COLO668 (cell line): ENCODE measurements around the gene TNRC6B.
"Not testable (repeated sequence)": the region's sequence is repeated elsewhere in the genome, so short reads cannot be mapped to it uniquely, and the experiment has no call there.

ENCODE experiments used
- DNase-seq: peaks from one replicate; lab custom pipeline; 2025; ENCODE audit not compliant: unreplicated experiment; lab: John Stamatoyannopoulos, UW

Gene TNRC6B

GRCh38 chr22:40212121-40212520 is 34.4 kb downstream of the TNRC6B start:
- no peak for DNase-seq

- no peak for DNase-seq
These were observed 35.8 kb downstream of the TNRC6B start for GRCh38 chr22:40213478-40213877.

GRCh38 chr22:40215266-40215665 is 37.5 kb downstream of the TNRC6B start:
- no peak for DNase-seq

- no peak for DNase-seq
These were observed 38.5 kb downstream of the TNRC6B start for GRCh38 chr22:40216041-40216756.

- no peak for DNase-seq
These were observed 40.4 kb downstream of the TNRC6B start for GRCh38 chr22:40218152-40218551.

GRCh38 chr22:40218723-40219294 is 41.1 kb downstream of the TNRC6B start:
- DNase-seq = peak; percentile 16

GRCh38 chr22:40220316-40221054 is 42.8 kb downstream of the TNRC6B start:
- no peak for DNase-seq

GRCh38 chr22:40221055-40221414 is 43.3 kb downstream of the TNRC6B start:
- DNase-seq = no peak

GRCh38 chr22:40222979-40223378 is 45.3 kb downstream of the TNRC6B start:
- not testable (repeated sequence) for DNase-seq

GRCh38 chr22:40224702-40225101 is 47.0 kb downstream of the TNRC6B start:
- DNase-seq = no peak

- DNase-seq = no peak
These were observed 48.9 kb downstream of the TNRC6B start for GRCh38 chr22:40226620-40227019.

GRCh38 chr22:40231618-40232313 is 54.0 kb downstream of the TNRC6B start:
- no peak for DNase-seq

- DNase-seq = no peak
These were observed 54.9 kb downstream of the TNRC6B start for GRCh38 chr22:40232624-40233023.

GRCh38 chr22:40233886-40234285 is 56.2 kb downstream of the TNRC6B start:
- no peak for DNase-seq

- DNase-seq = no peak
These were observed 56.9 kb downstream of the TNRC6B start for GRCh38 chr22:40234658-40235057.

GRCh38 chr22:40235308-40235707 is 57.6 kb downstream of the TNRC6B start:
- DNase-seq = no peak

GRCh38 chr22:40236131-40236665 is 58.5 kb downstream of the TNRC6B start:
- DNase-seq = no peak

- no peak for DNase-seq
These were observed 59.5 kb downstream of the TNRC6B start for GRCh38 chr22:40237241-40237640.

GRCh38 chr22:40237788-40238424 is 60.2 kb downstream of the TNRC6B start:
- DNase-seq = no peak

GRCh38 chr22:40238425-40239344 is 61.0 kb downstream of the TNRC6B start:
- DNase-seq = no peak
